ENCODE measurements around the gene SPECC1. TPM values are rescaled to one million over a fixed set of nuclear protein-coding genes. Genes with fewer than 3 reads are reported as not detected.

SPECC1 gene
- total RNA-seq, 1 donor from 2014 or later = 91.9 TPM

DNA sequence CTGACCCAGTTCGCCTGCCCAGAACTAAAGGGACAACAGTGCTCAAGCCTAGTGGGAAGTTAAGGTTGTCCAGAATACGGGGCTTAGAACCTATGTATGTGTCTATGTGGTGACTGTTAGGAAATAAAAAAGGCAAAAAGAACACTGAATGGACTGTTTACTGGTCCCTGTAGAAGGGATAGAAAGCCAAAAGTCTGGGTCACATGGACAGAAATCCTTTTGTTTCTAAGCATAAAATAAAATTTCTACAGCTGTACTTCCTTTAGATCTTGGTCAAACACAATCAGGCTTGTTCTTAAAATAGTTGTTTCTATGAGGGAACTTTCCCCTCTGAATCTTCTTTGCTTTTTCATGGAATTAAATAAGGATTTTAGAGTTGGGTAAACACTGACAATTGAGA, 245.4 kb downstream of the SPECC1 start:
- H3K36me3 Mint-ChIP-seq (ENCODE audit: low read depth) = peaks cover 51% of the 10 kb centered on the region
- no peak for DNase-seq (ENCODE audit: low spot score)
- H3K27ac Mint-ChIP-seq (ENCODE audit: unreplicated experiment) = no peak overlapping the region
- H3K9me3 Mint-ChIP-seq (ENCODE audit: low read depth) = peaks cover 12% of the 10 kb centered on the region
- no peak overlapping the region for H3K4me3 Mint-ChIP-seq (ENCODE audit: unreplicated experiment)
- TF ChIP-seq CTCF (IDR thresholded peaks at IDR 0.05) = no peak
- H3K27me3 Mint-ChIP-seq (ENCODE audit: low read depth) = no peaks in the 10 kb centered on the region
- H3K4me1 Mint-ChIP-seq (ENCODE audit: low read depth) = peaks cover 11% of the 10 kb centered on the region

- TF ChIP-seq CTCF (IDR thresholded peaks at IDR 0.05) = no peak
- Mint-ChIP-seq H3K27ac (ENCODE audit: unreplicated experiment) (no peak overlapping the region), H3K36me3 (ENCODE audit: low read depth) (peaks cover 59% of the 10 kb centered on the region), H3K27me3 (ENCODE audit: low read depth) (no peaks in the 10 kb centered on the region), H3K4me3 (ENCODE audit: unreplicated experiment) (no peak overlapping the region), H3K4me1 (ENCODE audit: low read depth) (peaks cover 17% of the 10 kb centered on the region), H3K9me3 (ENCODE audit: low read depth) (peaks cover 9% of the 10 kb centered on the region)
- no peak for DNase-seq (ENCODE audit: low spot score)
These were observed 247.0 kb downstream of the SPECC1 start for GRCh38 chr17:20256144-20256543.

GRCh38 chr17:20257008-20257407, 247.8 kb downstream of the SPECC1 start:
- Mint-ChIP-seq H3K4me1 (ENCODE audit: low read depth) (peaks cover 22% of the 10 kb centered on the region), H3K27ac (ENCODE audit: unreplicated experiment) (no peak overlapping the region), H3K36me3 (ENCODE audit: low read depth) (peaks cover 58% of the 10 kb centered on the region), H3K9me3 (ENCODE audit: low read depth) (peaks cover 9% of the 10 kb centered on the region), H3K27me3 (ENCODE audit: low read depth) (no peaks in the 10 kb centered on the region), H3K4me3 (ENCODE audit: unreplicated experiment) (no peak overlapping the region)
- DNase-seq (ENCODE audit: low spot score) = no peak
- TF ChIP-seq CTCF (IDR thresholded peaks at IDR 0.05) = no peak

GRCh38 chr17:20257798-20258197, 248.6 kb downstream of the SPECC1 start:
- Mint-ChIP-seq H3K4me1 (ENCODE audit: low read depth) (peaks cover 30% of the 10 kb centered on the region), H3K36me3 (ENCODE audit: low read depth) (peaks cover 52% of the 10 kb centered on the region), H3K9me3 (ENCODE audit: low read depth) (peaks cover 9% of the 10 kb centered on the region), H3K27ac (ENCODE audit: unreplicated experiment) (peak overlapping the region; percentile 4), H3K27me3 (ENCODE audit: low read depth) (no peaks in the 10 kb centered on the region), H3K4me3 (ENCODE audit: unreplicated experiment) (no peak overlapping the region)
- TF ChIP-seq CTCF (IDR thresholded peaks at IDR 0.05) = no peak
- no peak for DNase-seq (ENCODE audit: low spot score)

DNA sequence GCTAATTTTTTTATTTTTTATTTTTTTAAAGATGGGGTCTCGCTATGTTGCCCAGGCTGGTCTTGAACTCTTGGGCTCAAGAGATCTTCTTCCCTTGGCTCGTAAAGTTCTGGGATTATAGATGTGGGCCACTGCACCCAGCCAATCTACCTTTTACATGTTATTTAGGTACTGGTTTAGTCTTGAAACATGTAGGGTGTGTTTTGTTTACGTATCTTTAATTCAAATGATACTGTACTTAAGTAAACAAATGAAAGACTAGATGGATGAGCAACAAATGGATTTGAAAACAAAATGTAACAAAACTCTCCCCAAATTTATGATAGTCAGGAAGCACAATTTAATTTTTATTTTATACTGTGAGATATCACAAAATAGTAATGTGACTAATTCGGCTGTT, 250.5 kb downstream of the SPECC1 start:
- Mint-ChIP-seq H3K27me3 (ENCODE audit: low read depth) (no peaks in the 10 kb centered on the region), H3K4me3 (ENCODE audit: unreplicated experiment) (no peak overlapping the region), H3K27ac (ENCODE audit: unreplicated experiment) (no peak overlapping the region), H3K9me3 (ENCODE audit: low read depth) (peaks cover 9% of the 10 kb centered on the region), H3K4me1 (ENCODE audit: low read depth) (peaks cover 38% of the 10 kb centered on the region), H3K36me3 (ENCODE audit: low read depth) (peaks cover 43% of the 10 kb centered on the region)
- no peak for DNase-seq (ENCODE audit: low spot score)
- TF ChIP-seq CTCF (IDR thresholded peaks at IDR 0.05) = no peak
